ENCODE measurements around the gene MGST1. TPM values are rescaled to one million over a fixed set of nuclear protein-coding genes. Genes with fewer than 3 reads are reported as not detected.

The MGST1 gene
- total and polyA plus RNA-seq, 2 donors = 20.4 to 330 TPM

Other genes starting within 250 kb of the MGST1 start
- gene SLC15A5, start 70.0 kb upstream of the MGST1 start, total RNA-seq = not detected
- not detected for gene SLC15A5, start 70.0 kb upstream of the MGST1 start, polyA plus RNA-seq